Activated effector memory CD4-positive, alpha-beta T cell treated with anti-CD3 and anti-CD28 coated beads, Interleukin-2, amount 50 U/mL, for 16 hours (primary cell): Measurements from ENCODE around the gene LIX1.
"Not testable (repeated sequence)": the region's sequence is repeated elsewhere in the genome, so short reads cannot be mapped to it uniquely, and the experiment has no call there.

Experiments
- DNase-seq: peaks from one replicate; pipeline ENCODE4 v3.0.0-alpha.2; 2020

Gene LIX1

GRCh38 chr5:97140250-97140649 is 2.2 kb downstream of the LIX1 start:
- not testable (repeated sequence) for DNase-seq

GRCh38 chr5:97136475-97136874 is 5.9 kb downstream of the LIX1 start:
- DNase-seq, result no peak

GRCh38 chr5:97135868-97136267 is 6.5 kb downstream of the LIX1 start:
- no peak for DNase-seq

GRCh38 chr5:97134634-97135033 is 7.8 kb downstream of the LIX1 start:
- DNase-seq, result no peak

- no peak for DNase-seq
Observed at GRCh38 chr5:97133101-97133500, 9.3 kb downstream of the LIX1 start.

GRCh38 chr5:97131921-97132320 is 10.5 kb downstream of the LIX1 start:
- no peak for DNase-seq

- no peak for DNase-seq
Observed at GRCh38 chr5:97131139-97131710, 11.2 kb downstream of the LIX1 start.

GRCh38 chr5:97127727-97128126 is 14.7 kb downstream of the LIX1 start:
- no peak for DNase-seq

- no peak for DNase-seq
Observed at GRCh38 chr5:97125125-97125683, 17.2 kb downstream of the LIX1 start.

- no peak for DNase-seq
Observed at GRCh38 chr5:97124335-97124734, 18.1 kb downstream of the LIX1 start.

GRCh38 chr5:97121848-97122247 is 20.6 kb downstream of the LIX1 start:
- DNase-seq, result no peak

GRCh38 chr5:97120195-97120594 is 22.2 kb downstream of the LIX1 start:
- no peak for DNase-seq

GRCh38 chr5:97119007-97119390 is 23.4 kb downstream of the LIX1 start:
- DNase-seq, result no peak

- DNase-seq, result no peak
Observed at GRCh38 chr5:97118261-97119006, 24.0 kb downstream of the LIX1 start.

GRCh38 chr5:97115932-97116331 is 26.5 kb downstream of the LIX1 start:
- no peak for DNase-seq

GRCh38 chr5:97112230-97112629 is 30.2 kb downstream of the LIX1 start:
- DNase-seq, result no peak

- DNase-seq, result no peak
Observed at GRCh38 chr5:97111616-97112015, 30.8 kb downstream of the LIX1 start.

- DNase-seq, result no peak
Observed at GRCh38 chr5:97111004-97111403, 31.4 kb downstream of the LIX1 start.

- no peak for DNase-seq
Observed at GRCh38 chr5:97107318-97107717, 35.1 kb downstream of the LIX1 start.

- DNase-seq, result no peak
Observed at GRCh38 chr5:97106216-97106581, 36.2 kb downstream of the LIX1 start.

- DNase-seq, result no peak
Observed at GRCh38 chr5:97105501-97106215, 36.8 kb downstream of the LIX1 start.

GRCh38 chr5:97102010-97102470 is 40.4 kb downstream of the LIX1 start:
- DNase-seq, result no peak

- DNase-seq, result no peak
Observed at GRCh38 chr5:97101189-97101910, 41.1 kb downstream of the LIX1 start.
